Caco-2 (cell line): ENCODE measurements around the gene SRSF10. TPM values are rescaled to one million over a fixed set of nuclear protein-coding genes. Genes with fewer than 3 reads are reported as not detected.

Experiments used
- BruUV-seq: library from RNA; stranded (reverse); fragments of 400-500 nt; replicated peaks from 2 replicates; lab custom pipeline; 2021; lab: Mats Ljungman, UMichigan
- CTCF ChIA-PET: fragments of 300-600 bp; sonication (Branson Sonifier 250); formaldehyde crosslinking; loops from one replicate; lab custom pipeline; 2022; ENCODE audit warnings: antibody characterized with exemption; lab: Charles Lee
- POLR2A ChIA-PET: fragments of 300-600 bp; sonication (Branson Sonifier 250); formaldehyde crosslinking; loops from one replicate; lab custom pipeline; 2022; ENCODE audit warnings: antibody characterized with exemption; lab: Charles Lee
- DNase-seq, 2 experiments: peaks; one replicate each; pipeline versions ENCODE4 v3.0.0 to v3.0.0-alpha.2; 2020 to 2022
- H3K27me3 ChIP-seq: replicated peaks from 2 replicates; pipeline ENCODE4 v1.6.0; 2011; ENCODE audit warnings: low read length; ENCODE audit not compliant: control insufficient read depth, insufficient read depth
- H3K36me3 ChIP-seq: 2 replicates; pipeline ENCODE4 v1.5.1; 2011; ENCODE audit warnings: low read length; ENCODE audit not compliant: control insufficient read depth, insufficient read depth
- H3K4me1 ChIP-seq: fragments of 250-450 bp; sonication (Bioruptor Pico); 2 replicates; pipeline ENCODE4 v1.5.1; 2020; ENCODE audit warnings: mild to moderate bottlenecking
- H3K4me3 ChIP-seq: 2 replicates; pipeline ENCODE4 v1.5.1; 2011; ENCODE audit warnings: low read depth, mild to moderate bottlenecking, control low read depth, low read length
- H3K9me3 ChIP-seq: fragments of 250-450 bp; sonication (Bioruptor Pico); 2 replicates; pipeline ENCODE4 v1.5.1; 2020; ENCODE audit warnings: mild to moderate bottlenecking, moderate library complexity
- H3K27ac Mint-ChIP-seq: one replicate; pipeline ENCODE4 v1.8.0; 2022; ENCODE audit warnings: mixed read lengths; ENCODE audit not compliant: unreplicated experiment
- H3K27me3 Mint-ChIP-seq: one replicate; pipeline ENCODE4 v1.8.0; 2022; ENCODE audit warnings: mixed read lengths; ENCODE audit not compliant: insufficient read depth, unreplicated experiment
- H3K36me3 Mint-ChIP-seq: one replicate; pipeline ENCODE4 v1.8.0; 2022; ENCODE audit warnings: mild to moderate bottlenecking, mixed read lengths; ENCODE audit not compliant: insufficient read depth, unreplicated experiment
- H3K4me1 Mint-ChIP-seq: one replicate; pipeline ENCODE4 v1.8.0; 2022; ENCODE audit warnings: low read depth, mixed read lengths; ENCODE audit not compliant: unreplicated experiment
- H3K4me3 Mint-ChIP-seq: one replicate; pipeline ENCODE4 v1.8.0; 2022; ENCODE audit warnings: mild to moderate bottlenecking, moderate library complexity, mixed read lengths; ENCODE audit not compliant: unreplicated experiment
- H3K9me3 Mint-ChIP-seq: one replicate; pipeline ENCODE4 v1.8.0; 2022; ENCODE audit warnings: mixed read lengths; ENCODE audit not compliant: unreplicated experiment
- intact Hi-C: fragments of 100-400 bp; cut with micrococcal nuclease; formaldehyde crosslinking; loops from one replicate; pipeline ENCODE4 v1.10.0; 2022; ENCODE audit not compliant: unreplicated experiment
- total RNA-seq: library from RNA; stranded (reverse); gene quantifications from 2 replicates; pipeline ENCODE4 v1.2.3, GENCODE V29; 2022
- TF ChIP-seq, protein P1 (sequence below), 2 experiments: fragments of 200-600 bp in 1 of 2; IDR thresholded peaks; 1 replicate in 1 of 2; 2 replicates in 1 of 2; pipeline versions ENCODE4 v1.5.1 to v1.8.0; 2011 to 2022; ENCODE audit warnings: antibody characterized with exemption in 1 of 2, control low read depth in 1 of 2, inconsistent platforms in 1 of 2, low read depth in 1 of 2, low read length in 1 of 2, mild to moderate bottlenecking in 1 of 2, moderate library complexity in 1 of 2; ENCODE audit not compliant: insufficient read depth in 1 of 2, severe bottlenecking in 1 of 2, unreplicated experiment in 1 of 2

SRSF10 gene
- total RNA-seq, 1 experiment from 2014 or later: 128 TPM

DNA sequence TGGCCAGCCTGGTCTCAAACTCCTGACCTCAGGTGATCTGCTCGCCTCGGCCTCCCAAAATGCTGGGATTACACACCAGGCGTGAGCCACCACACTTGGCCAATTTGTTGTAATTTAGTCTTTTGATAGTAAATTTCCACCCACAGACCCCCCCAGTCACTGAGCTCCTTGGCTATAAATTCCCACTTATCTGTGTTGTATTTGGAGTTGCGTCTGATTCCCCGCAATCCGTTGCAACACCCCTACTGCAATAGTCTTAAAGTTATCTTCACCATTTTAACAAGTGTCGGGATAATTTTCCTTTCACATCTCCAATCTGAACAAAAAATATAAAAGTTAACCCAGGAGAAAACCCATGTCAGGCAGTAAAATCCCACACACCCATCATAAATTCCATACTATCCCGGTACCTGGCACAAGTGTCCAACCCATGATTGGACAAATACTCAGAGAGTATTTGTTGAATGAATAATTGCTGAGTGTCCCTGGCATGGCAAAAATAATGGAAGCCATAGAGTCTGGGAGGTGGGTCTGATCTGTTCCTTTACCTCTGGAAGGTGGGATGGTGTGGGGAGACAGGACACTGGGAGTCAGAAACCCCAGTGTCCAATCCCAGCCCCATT, 57.7 kb downstream of the SRSF10 start:
- H3K27me3 ChIP-seq: no peaks in the 10 kb centered on the region
- H3K4me3 ChIP-seq: no peak overlapping the region
- Mint-ChIP-seq H3K27ac (no peak overlapping the region), H3K27me3 (no peaks in the 10 kb centered on the region), H3K4me1 (no peaks in the 10 kb centered on the region), H3K9me3 (no peaks in the 10 kb centered on the region), H3K36me3 (no peaks in the 10 kb centered on the region), H3K4me3 (no peak overlapping the region)
- H3K4me1 ChIP-seq: no peaks in the 10 kb centered on the region
- CTCF ChIA-PET: interaction anchor here (0.6 to 0.7 kb wide), 2 partner anchors 112 to 228 kb away, joined by 3 to 4 read pairs; no protein-coding TSS in a partner anchor
- no peak for DNase-seq
- intact Hi-C loops: no loop called here
- BruUV-seq: no TSS peak
- no peaks in the 10 kb centered on the region for H3K36me3 ChIP-seq
- TF ChIP-seq, protein P1, sequence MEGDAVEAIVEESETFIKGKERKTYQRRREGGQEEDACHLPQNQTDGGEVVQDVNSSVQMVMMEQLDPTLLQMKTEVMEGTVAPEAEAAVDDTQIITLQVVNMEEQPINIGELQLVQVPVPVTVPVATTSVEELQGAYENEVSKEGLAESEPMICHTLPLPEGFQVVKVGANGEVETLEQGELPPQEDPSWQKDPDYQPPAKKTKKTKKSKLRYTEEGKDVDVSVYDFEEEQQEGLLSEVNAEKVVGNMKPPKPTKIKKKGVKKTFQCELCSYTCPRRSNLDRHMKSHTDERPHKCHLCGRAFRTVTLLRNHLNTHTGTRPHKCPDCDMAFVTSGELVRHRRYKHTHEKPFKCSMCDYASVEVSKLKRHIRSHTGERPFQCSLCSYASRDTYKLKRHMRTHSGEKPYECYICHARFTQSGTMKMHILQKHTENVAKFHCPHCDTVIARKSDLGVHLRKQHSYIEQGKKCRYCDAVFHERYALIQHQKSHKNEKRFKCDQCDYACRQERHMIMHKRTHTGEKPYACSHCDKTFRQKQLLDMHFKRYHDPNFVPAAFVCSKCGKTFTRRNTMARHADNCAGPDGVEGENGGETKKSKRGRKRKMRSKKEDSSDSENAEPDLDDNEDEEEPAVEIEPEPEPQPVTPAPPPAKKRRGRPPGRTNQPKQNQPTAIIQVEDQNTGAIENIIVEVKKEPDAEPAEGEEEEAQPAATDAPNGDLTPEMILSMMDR (IDR thresholded peaks at IDR 0.05; ENCODE audit: insufficient read depth in 1 of 2, low read depth in 1 of 2, low read length in 1 of 2, severe bottlenecking in 1 of 2, unreplicated experiment in 1 of 2): no peak
- H3K9me3 ChIP-seq: no peaks in the 10 kb centered on the region
- POLR2A ChIA-PET: interaction anchor here (0.5 kb wide), 1 partner anchor 152 kb away, joined by 5 read pairs; no protein-coding TSS in a partner anchor

DNA sequence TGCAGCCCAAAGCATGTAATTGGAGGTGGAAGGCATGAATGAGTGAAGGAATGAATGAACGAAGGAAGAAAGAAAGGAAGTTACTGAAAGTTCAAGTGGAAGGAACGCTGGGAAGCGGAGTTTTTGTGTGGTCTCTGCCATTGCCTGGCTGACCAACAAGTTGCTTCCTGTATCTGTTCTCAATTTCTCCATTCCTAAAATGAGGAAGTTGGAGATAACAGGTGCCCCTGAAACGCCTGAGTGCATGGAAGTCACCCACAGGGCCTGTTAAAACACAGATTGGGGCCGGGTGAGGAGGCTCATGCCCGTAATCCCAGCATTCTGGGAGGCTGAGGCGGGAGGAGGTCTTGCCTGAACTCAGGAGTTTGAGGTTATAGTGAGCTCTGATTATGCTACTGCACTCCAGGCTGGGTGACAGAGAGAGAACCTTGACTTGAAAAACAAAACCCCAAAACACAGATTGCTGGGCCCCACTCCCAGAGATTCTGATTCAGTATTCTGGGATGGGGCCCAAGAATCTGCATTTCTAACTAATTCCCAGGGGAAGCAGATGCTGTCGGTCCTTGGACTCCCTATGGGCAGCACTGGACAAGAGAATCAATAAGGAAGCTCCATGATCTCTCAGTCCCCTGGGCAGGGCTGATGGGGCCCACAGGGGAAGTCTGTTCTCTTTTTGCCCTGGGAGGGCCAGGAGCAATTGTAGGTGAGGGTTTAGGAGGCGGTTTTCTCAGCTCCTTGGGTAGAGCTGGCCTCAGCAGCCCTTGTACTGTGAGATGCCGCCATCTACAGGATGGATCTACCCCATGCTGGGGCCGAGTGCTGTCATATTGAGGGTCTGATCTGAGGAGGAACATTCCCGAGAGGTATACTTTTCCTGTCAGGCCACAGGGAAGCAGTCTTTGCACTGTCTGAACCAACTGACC, 63.7 kb downstream of the SRSF10 start:
- ChIA-PET CTCF (interaction anchor here (0.5 to 2.4 kb wide), 18 partner anchors 9 to 279 kb away, joined by 3 to 32 read pairs (median 4); partner anchors contain the start of gene PITHD1), POLR2A (interaction anchor here (0.7 kb wide), 1 partner anchor 138 kb away, joined by 3 read pairs; the partner anchor contains the start of gene PITHD1)
- H3K36me3 ChIP-seq: no peaks in the 10 kb centered on the region
- H3K4me3 ChIP-seq: no peak overlapping the region
- H3K9me3 ChIP-seq: no peaks in the 10 kb centered on the region
- no peaks in the 10 kb centered on the region for H3K27me3 ChIP-seq
- 0 out of 2 replicates have a peak, but pooled peaks cover 4% of the 10 kb centered on the region for H3K4me1 ChIP-seq
- peak; percentile 81 to 84 for DNase-seq
- no TSS peak for BruUV-seq
- Mint-ChIP-seq H3K9me3 (no peaks in the 10 kb centered on the region), H3K27me3 (no peaks in the 10 kb centered on the region), H3K4me3 (no peak overlapping the region), H3K4me1 (no peaks in the 10 kb centered on the region), H3K36me3 (no peaks in the 10 kb centered on the region), H3K27ac (no peak overlapping the region)
- TF ChIP-seq, protein P1 (IDR thresholded peaks at IDR 0.05; ENCODE audit: insufficient read depth in 1 of 2, low read depth in 1 of 2, low read length in 1 of 2, severe bottlenecking in 1 of 2, unreplicated experiment in 1 of 2): peak; percentile 63 to 76
- intact Hi-C loops: loop anchor here (1.0 to 5.0 kb wide), 5 partner anchors 41 to 144 kb away; partner anchors contain the start of genes FUCA1, GALE and PNRC2

- H3K27me3 ChIP-seq: no peaks in the 10 kb centered on the region
- Mint-ChIP-seq H3K27me3 (no peaks in the 10 kb centered on the region), H3K4me3 (no peak overlapping the region), H3K36me3 (no peaks in the 10 kb centered on the region), H3K9me3 (no peaks in the 10 kb centered on the region), H3K27ac (no peak overlapping the region), H3K4me1 (no peaks in the 10 kb centered on the region)
- H3K4me3 ChIP-seq: no peak overlapping the region
- CTCF ChIA-PET: interaction anchor here (1.2 to 2.4 kb wide), 2 partner anchors 105 to 107 kb away, joined by 3 to 23 read pairs; no protein-coding TSS in a partner anchor
- TF ChIP-seq, protein P1 (IDR thresholded peaks at IDR 0.05; ENCODE audit: insufficient read depth in 1 of 2, low read depth in 1 of 2, low read length in 1 of 2, severe bottlenecking in 1 of 2, unreplicated experiment in 1 of 2): no peak
- no peaks in the 10 kb centered on the region for H3K36me3 ChIP-seq
- no peak for DNase-seq
- POLR2A ChIA-PET: no interaction called here
- H3K4me1 ChIP-seq: 0 out of 2 replicates have a peak, but pooled peaks cover 4% of the 10 kb centered on the region
- no peaks in the 10 kb centered on the region for H3K9me3 ChIP-seq
- no TSS peak for BruUV-seq
- intact Hi-C loops: loop anchor here (5.0 kb wide), 1 partner anchor 42 kb away; the partner anchor contains the start of gene PNRC2
These were observed 64.7 kb downstream of the SRSF10 start for GRCh38 chr1:23915466-23915865.
